Measurements from ENCODE around the gene PRDM16.

Gene PRDM16

DNA sequence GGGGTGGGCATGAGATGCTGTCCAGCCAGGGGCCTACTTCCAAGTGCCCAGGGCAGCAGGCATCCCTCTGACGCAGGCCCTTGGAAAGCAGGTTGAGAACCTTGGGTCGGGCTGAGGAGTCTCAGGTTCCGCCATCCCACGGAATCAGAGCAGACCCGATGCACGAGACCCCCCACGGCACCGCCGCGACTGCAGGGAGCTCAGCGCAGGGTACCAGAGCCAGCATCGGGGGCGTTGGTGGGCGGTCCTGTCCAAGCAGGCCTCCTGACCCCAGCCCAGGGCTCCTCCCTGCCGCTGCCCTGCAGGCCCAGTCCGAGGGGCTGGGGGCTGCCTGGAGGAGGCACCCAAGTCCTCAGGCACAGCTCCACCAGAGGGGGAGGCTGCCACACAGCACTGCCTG lies 177.2 kb downstream of the PRDM16 start:
- Histone ChIP-seq H3K9me3 (ENCODE audit: low read length) (no peaks in the 10 kb centered on the region), H3F3A (ENCODE audit: insufficient read depth, low read length) (no peaks in the 10 kb centered on the region), H2AFZ (ENCODE audit: low read length) (no peak overlapping the region), H4K20me1 (ENCODE audit: insufficient read depth, low read length) (no peaks in the 10 kb centered on the region), H3K27me3 (ENCODE audit: insufficient read depth, low read length) (0 out of 2 replicates have a peak, but pooled peaks cover 4% of the 10 kb centered on the region), H3K36me3 (ENCODE audit: insufficient read depth, low read length) (no peaks in the 10 kb centered on the region), H3K4me2 (ENCODE audit: low read length) (no peak overlapping the region), H3K4me3 (ENCODE audit: low read depth, low read length, poor library complexity, severe bottlenecking) (no peak overlapping the region), H3K4me1 (ENCODE audit: insufficient read depth, low read length, severe bottlenecking) (no peaks in the 10 kb centered on the region), H3K27ac (ENCODE audit: low read depth, low read length, poor library complexity, severe bottlenecking) (no peak overlapping the region), H3K9ac (ENCODE audit: low read length) (no peak overlapping the region), H3K79me2 (ENCODE audit: insufficient read depth, low read length) (no peaks in the 10 kb centered on the region), H3K9me2 (ENCODE audit: low read depth, low read length) (no peaks in the 10 kb centered on the region)
- TF ChIP-seq EZH2 (IDR thresholded peaks at IDR 0.05; ENCODE audit: borderline replicate concordance, low read length) = no peak
- TF ChIP-seq, protein P1, sequence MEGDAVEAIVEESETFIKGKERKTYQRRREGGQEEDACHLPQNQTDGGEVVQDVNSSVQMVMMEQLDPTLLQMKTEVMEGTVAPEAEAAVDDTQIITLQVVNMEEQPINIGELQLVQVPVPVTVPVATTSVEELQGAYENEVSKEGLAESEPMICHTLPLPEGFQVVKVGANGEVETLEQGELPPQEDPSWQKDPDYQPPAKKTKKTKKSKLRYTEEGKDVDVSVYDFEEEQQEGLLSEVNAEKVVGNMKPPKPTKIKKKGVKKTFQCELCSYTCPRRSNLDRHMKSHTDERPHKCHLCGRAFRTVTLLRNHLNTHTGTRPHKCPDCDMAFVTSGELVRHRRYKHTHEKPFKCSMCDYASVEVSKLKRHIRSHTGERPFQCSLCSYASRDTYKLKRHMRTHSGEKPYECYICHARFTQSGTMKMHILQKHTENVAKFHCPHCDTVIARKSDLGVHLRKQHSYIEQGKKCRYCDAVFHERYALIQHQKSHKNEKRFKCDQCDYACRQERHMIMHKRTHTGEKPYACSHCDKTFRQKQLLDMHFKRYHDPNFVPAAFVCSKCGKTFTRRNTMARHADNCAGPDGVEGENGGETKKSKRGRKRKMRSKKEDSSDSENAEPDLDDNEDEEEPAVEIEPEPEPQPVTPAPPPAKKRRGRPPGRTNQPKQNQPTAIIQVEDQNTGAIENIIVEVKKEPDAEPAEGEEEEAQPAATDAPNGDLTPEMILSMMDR (IDR thresholded peaks at IDR 0.05; ENCODE audit: low read length) = no peak

DNA sequence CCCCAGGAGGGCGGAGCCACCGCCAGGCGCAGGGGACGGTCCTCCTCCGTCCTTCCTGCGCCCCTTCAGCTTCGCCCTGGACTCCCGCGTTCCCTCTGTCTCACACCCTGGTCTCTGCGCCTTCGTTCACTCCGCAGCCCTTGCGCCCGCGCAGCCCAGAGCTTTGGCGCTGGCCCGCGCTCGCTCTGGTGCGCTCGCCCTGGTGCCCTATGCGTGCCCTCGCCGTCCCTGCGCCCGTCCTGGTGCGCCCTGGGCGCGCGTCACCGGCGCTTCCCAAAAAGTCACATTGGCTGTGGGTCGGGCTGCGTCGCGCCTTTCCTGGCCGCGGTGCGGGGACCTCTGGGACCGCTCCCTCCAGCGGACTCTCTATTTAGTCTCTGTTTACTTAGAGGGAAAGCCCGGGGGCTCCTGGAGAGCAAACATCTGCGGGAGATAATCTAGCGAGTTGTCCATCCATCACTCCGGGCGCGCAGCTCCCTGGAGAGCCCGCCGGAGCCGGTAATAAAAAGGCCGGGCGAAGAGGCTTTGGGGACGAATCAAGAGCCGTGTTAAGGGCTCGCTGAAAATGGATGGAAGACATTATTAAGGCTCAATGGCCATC lies 178.6 kb downstream of the PRDM16 start:
- H3K9me3 ChIP-seq (ENCODE audit: low read length) = no peaks in the 10 kb centered on the region
- H3K9ac ChIP-seq (ENCODE audit: low read length) = no peak overlapping the region
- no peak overlapping the region for H2AFZ ChIP-seq (ENCODE audit: low read length)
- TF ChIP-seq EZH2 (IDR thresholded peaks at IDR 0.05; ENCODE audit: borderline replicate concordance, low read length) = no peak
- no peaks in the 10 kb centered on the region for H3F3A ChIP-seq (ENCODE audit: insufficient read depth, low read length)
- H3K27ac ChIP-seq (ENCODE audit: low read depth, low read length, poor library complexity, severe bottlenecking) = no peak overlapping the region
- no peaks in the 10 kb centered on the region for H3K9me2 ChIP-seq (ENCODE audit: low read depth, low read length)
- no peaks in the 10 kb centered on the region for H3K4me1 ChIP-seq (ENCODE audit: insufficient read depth, low read length, severe bottlenecking)
- no peaks in the 10 kb centered on the region for H3K79me2 ChIP-seq (ENCODE audit: insufficient read depth, low read length)
- 0 out of 2 replicates have a peak, but pooled peaks cover 4% of the 10 kb centered on the region for H3K27me3 ChIP-seq (ENCODE audit: insufficient read depth, low read length)
- no peaks in the 10 kb centered on the region for H4K20me1 ChIP-seq (ENCODE audit: insufficient read depth, low read length)
- H3K4me2 ChIP-seq (ENCODE audit: low read length) = no peak overlapping the region
- no peaks in the 10 kb centered on the region for H3K36me3 ChIP-seq (ENCODE audit: insufficient read depth, low read length)
- no peak overlapping the region for H3K4me3 ChIP-seq (ENCODE audit: low read depth, low read length, poor library complexity, severe bottlenecking)

DNA sequence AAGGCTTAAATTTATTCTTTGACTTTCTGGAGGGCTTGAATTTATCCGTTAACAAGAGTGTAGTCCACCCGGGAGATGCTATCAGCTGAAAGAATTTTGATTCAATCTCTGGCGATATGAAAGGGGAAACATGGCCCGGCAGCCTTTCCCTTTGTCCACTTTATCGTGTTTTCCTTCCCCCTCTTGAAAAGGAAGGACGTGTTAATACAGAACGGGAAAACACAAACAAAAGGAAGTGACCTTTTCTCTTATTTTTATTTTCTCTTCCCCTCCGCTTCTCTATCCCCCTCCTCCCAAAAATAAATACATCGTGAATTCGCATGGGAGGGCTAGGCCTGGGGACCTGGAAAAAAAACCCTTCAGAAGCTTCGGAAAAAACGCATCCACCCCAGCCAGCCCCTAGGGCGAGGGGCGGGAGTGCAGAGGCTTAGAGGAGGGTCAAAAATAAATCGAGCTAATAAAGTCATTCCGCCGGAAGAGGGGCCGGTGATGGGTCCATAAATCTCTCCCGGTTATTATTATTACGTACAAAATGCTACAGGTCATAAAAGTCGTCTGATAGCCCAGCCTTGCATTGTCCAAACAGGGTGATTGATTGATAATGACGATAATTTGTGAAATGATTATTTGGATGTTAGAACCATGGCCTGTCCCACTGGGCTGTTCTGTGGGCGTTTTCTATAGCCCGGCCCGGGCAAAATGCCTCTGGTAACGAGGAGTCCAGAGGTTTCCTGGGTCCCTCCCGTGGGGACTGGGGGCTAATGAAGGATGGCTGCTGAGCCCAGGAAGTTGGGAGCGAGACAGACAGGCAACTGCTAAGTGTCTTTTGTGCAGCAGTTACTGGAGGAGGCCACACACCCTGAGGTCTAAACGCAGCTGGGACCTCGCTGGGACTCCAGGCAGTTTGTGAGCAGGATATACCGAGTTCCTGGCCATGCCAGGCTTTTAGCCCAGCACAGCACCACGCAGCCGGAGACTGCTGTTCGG lies 179.4 kb downstream of the PRDM16 start:
- H3K9me2 ChIP-seq (ENCODE audit: low read depth, low read length) = no peaks in the 10 kb centered on the region
- H2AFZ ChIP-seq (ENCODE audit: low read length) = no peak overlapping the region
- H3K4me3 ChIP-seq (ENCODE audit: low read depth, low read length, poor library complexity, severe bottlenecking) = no peak overlapping the region
- no peak overlapping the region for H3K27ac ChIP-seq (ENCODE audit: low read depth, low read length, poor library complexity, severe bottlenecking)
- no peaks in the 10 kb centered on the region for H3K36me3 ChIP-seq (ENCODE audit: insufficient read depth, low read length)
- H3K79me2 ChIP-seq (ENCODE audit: insufficient read depth, low read length) = no peaks in the 10 kb centered on the region
- TF ChIP-seq, protein P1 (IDR thresholded peaks at IDR 0.05; ENCODE audit: low read length) = no peak
- no peak for TF ChIP-seq EZH2 (IDR thresholded peaks at IDR 0.05; ENCODE audit: borderline replicate concordance, low read length)
- H3K27me3 ChIP-seq (ENCODE audit: insufficient read depth, low read length) = 0 out of 2 replicates have a peak, but pooled peaks cover 4% of the 10 kb centered on the region
- H3K9me3 ChIP-seq (ENCODE audit: low read length) = no peaks in the 10 kb centered on the region
- H3K4me2 ChIP-seq (ENCODE audit: low read length) = no peak overlapping the region
- H3F3A ChIP-seq (ENCODE audit: insufficient read depth, low read length) = no peaks in the 10 kb centered on the region
- no peaks in the 10 kb centered on the region for H4K20me1 ChIP-seq (ENCODE audit: insufficient read depth, low read length)
- H3K9ac ChIP-seq (ENCODE audit: low read length) = no peak overlapping the region
- H3K4me1 ChIP-seq (ENCODE audit: insufficient read depth, low read length, severe bottlenecking) = no peaks in the 10 kb centered on the region

Measured in OCI-LY1 (cell line).